IPS-15b (cell line): Measurements from ENCODE around the gene CECR2.
"Not testable (repeated sequence)": the region's sequence is repeated elsewhere in the genome, so short reads cannot be mapped to it uniquely, and the experiment has no call there.

Experiments
- H3K27me3 ChIP-seq: one replicate; pipeline ENCODE4 v1.6.1; 2013; ENCODE audit warnings: low read length; ENCODE audit not compliant: control insufficient read depth, insufficient read depth
- H3K36me3 ChIP-seq: one replicate; pipeline ENCODE4 v1.6.1; 2013; ENCODE audit warnings: low read length; ENCODE audit not compliant: control insufficient read depth, insufficient read depth
- H3K4me1 ChIP-seq: one replicate; pipeline ENCODE4 v1.6.1; 2013; ENCODE audit warnings: mild to moderate bottlenecking, low read length; ENCODE audit not compliant: control insufficient read depth, insufficient read depth
- H3K4me3 ChIP-seq: one replicate; pipeline ENCODE4 v1.5.1; 2013; ENCODE audit warnings: low read depth, low read length
- H3K9ac ChIP-seq: one replicate; pipeline ENCODE4 v1.6.1; 2013; ENCODE audit warnings: low read depth, mild to moderate bottlenecking, low read length
- H3K9me3 ChIP-seq: one replicate; pipeline ENCODE4 v1.6.1; 2013; ENCODE audit warnings: mild to moderate bottlenecking, low read length; ENCODE audit not compliant: control insufficient read depth, insufficient read depth

CECR2 gene

DNA sequence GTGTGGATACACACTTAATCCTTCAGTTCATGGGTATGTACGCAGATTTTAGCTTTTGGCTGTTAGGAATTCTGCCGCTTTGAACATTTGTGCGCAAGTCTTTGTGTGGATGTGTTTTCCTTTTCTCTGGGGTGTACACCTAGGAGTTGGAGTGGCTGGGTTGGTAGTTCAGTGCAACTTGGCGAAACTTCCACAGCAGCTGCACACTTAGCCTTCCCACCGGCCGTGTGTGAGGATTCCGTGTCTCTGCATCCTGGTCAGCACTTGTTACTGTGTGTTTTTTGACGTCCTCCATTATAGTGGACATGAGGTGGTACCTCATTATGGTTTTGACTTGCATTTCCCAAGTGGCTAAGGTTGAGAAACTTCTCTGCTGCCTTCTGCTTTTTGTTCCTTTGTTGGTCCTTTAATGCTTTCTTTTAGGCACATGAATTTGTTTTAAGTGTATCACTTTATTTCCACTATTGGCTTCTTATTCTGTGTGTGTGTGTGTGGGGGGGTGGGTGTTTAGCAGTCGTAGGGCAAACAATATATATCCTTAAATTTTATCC, 121.9 kb downstream of the CECR2 start:
- no peaks in the 10 kb centered on the region for H3K9me3 ChIP-seq

DNA sequence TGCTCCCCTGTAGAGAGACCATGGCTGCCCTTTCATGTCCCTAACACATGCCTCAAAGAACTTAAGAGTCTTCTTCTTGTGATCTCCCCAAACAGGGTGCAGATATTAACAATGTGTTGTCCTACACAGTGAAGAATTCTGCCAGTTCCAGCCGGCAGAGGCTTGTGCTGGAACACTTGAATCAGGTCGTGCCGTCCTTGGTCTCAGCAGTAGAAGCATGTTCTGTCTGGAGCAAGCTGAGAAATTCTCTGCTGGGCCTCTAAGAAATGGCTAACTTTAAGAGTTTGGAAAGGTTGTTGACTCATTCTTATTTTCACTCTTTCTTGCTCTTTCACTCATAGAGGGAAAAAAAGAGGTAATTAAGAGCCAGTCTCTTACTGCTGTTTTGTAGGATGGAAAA, 123.0 kb downstream of the CECR2 start:
- Histone ChIP-seq H3K27me3 (no peaks in the 10 kb centered on the region), H3K4me1 (peaks cover 13% of the 10 kb centered on the region), H3K9me3 (no peaks in the 10 kb centered on the region), H3K9ac (no peak overlapping the region), H3K36me3 (no peaks in the 10 kb centered on the region), H3K4me3 (no peak overlapping the region)

More for the DNA sequence above, 121.9 kb downstream of the CECR2 start:
- no peaks in the 10 kb centered on the region for H3K27me3 ChIP-seq
- peaks cover 13% of the 10 kb centered on the region for H3K4me1 ChIP-seq
- H3K4me3 ChIP-seq: no peak overlapping the region
- no peak overlapping the region for H3K9ac ChIP-seq
- H3K36me3 ChIP-seq: no peaks in the 10 kb centered on the region

DNA sequence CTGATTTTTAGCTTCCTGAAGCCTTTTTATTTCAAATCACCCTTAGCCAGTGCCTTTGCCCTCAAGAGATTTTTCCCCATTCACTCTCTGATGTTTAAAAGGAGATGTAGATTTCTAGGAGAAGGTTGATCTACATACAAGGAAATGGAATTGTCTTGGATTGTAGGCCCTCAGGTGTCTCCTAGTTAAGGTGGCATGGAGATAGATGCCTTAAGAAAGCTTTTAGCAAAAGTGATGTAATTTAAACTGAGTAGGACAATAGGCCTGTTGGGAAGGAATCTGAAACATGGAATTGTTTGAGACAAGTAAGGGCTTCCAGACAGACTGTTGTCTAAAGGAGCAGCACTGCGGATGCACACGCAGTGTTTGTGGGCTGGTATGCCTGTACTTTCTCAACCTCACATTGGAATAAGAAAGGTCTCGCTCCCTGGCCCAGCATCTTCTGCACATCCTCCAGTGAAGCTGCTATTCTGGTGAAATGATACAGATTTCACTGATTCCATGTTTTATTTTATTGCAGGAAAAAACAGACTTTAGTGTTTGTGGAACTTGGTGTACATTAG, 124.2 kb downstream of the CECR2 start:
- Histone ChIP-seq H3K9me3 (no peaks in the 10 kb centered on the region), H3K4me3 (no peak overlapping the region), H3K27me3 (no peaks in the 10 kb centered on the region), H3K36me3 (peaks cover 3% of the 10 kb centered on the region), H3K4me1 (peaks cover 13% of the 10 kb centered on the region), H3K9ac (no peak overlapping the region)

DNA sequence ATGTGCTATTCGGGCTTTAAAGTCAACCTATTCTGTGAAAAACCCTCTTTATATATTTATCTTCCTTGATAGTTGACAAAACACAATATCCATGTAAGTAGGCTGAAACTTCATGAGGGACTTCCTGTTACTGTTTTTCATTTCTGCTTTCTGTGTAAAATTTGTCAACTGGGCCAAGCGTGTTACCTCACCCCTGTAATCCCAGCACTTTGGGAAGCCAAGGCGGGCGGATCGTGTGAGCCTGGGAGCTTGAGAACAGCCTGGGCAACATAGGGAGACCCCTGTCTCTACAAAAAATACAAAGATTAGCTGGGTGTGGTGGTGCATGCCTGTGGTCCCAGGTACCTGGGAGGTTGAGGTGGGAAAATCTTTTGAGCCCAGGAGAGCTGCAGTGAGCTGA, 127.6 kb downstream of the CECR2 start:
- Histone ChIP-seq H3K9ac (no peak overlapping the region), H3K36me3 (peaks cover 4% of the 10 kb centered on the region), H3K4me1 (peaks cover 12% of the 10 kb centered on the region), H3K27me3 (no peaks in the 10 kb centered on the region), H3K9me3 (no peaks in the 10 kb centered on the region), H3K4me3 (no peak overlapping the region)

DNA sequence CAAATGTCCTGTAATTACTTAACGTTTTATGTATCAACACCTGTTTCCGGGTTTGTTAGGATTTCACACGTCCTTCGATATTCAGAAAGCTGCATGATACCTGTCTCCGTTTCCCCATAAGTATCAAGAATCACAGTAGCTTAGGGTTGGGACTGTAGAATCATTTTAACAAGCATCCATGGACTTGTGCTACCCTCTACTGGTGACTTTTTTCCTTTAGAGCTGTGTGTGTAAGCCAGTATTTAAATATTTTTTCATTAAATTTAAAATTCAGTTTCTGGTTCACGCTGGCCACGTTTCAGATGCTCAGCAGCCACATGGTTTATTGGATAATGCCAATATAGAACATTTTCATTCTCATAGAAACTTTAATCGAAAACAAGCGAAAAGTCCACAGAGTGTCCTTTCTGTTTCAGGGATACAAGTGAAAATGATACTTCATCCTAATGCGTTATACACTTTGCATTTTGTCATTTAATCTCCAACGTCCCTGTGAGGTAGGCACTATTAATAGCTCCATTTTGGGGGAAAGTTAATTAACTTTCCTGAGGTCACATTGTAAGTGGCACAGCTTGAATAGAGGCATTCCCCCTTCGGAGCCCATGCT, 132.5 kb downstream of the CECR2 start:
- Histone ChIP-seq H3K36me3 (peaks cover 31% of the 10 kb centered on the region), H3K27me3 (no peaks in the 10 kb centered on the region), H3K9me3 (no peaks in the 10 kb centered on the region), H3K4me1 (no peaks in the 10 kb centered on the region), H3K4me3 (no peak overlapping the region), H3K9ac (no peak overlapping the region)

DNA sequence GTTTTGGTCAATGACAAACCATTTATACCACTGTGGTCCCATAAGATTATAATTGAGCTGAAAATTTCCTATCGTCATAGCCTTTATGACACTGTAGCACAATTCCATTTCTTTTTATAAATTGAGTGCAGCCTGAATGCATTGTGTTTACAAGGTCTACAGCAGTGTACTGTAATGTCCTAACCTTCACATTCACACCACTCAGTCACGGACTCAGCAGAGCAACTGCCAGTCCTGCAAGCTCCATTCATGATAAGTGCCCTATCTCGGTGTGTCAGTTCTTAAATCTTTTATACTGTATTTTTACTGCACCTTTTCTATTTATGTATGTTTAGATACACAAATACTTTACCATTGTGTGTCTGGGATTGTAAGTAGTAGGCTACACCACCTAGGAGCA, 138.8 kb downstream of the CECR2 start:
- H3K36me3 ChIP-seq: peaks cover 46% of the 10 kb centered on the region
- H3K9me3 ChIP-seq: no peaks in the 10 kb centered on the region
- H3K4me1 ChIP-seq: no peaks in the 10 kb centered on the region
- H3K9ac ChIP-seq: no peak overlapping the region
- H3K27me3 ChIP-seq: no peaks in the 10 kb centered on the region
- no peak overlapping the region for H3K4me3 ChIP-seq

DNA sequence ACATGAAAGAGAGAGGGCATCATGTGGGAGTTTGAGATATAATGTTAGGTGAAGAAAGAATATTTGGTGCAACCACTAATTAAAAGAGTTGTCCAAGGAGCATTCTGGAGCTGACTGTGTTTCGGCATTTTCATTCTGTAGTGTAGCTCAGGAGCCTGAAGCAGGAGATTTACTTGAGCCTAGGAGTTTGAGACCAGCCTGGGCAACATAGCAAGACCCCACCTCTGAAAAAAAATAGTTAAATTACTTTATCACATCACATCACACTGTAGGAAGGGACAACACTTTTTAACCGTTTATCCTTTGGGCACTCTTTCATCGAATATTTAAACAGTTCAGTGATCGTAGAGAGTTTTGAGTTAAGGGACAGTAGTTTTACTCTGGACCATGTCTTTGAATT, 143.7 kb downstream of the CECR2 start:
- Histone ChIP-seq H3K9me3 (no peaks in the 10 kb centered on the region), H3K27me3 (no peaks in the 10 kb centered on the region), H3K4me1 (no peaks in the 10 kb centered on the region), H3K9ac (no peak overlapping the region), H3K36me3 (peaks cover 31% of the 10 kb centered on the region), H3K4me3 (no peak overlapping the region)

DNA sequence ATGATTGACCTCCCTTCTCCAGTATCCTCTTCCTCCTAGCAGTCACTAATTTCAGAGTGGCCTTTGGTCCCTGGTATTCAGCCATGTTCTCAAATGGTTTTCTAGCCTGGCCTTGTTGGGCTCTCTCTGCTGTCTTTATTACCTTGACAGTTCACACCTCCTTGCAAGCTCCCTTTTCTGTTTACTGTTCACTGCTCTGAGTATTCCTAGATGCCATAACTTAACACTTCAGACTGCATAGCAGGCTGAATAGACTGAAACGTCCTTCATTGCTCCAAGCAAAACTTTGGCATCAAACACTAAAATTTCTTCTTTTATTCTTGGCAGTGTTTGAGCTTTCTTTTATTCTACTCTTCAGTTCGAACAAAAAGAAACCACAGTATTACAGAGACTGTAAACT, 144.4 kb downstream of the CECR2 start:
- no peak overlapping the region for H3K4me3 ChIP-seq
- no peaks in the 10 kb centered on the region for H3K9me3 ChIP-seq
- H3K4me1 ChIP-seq: no peaks in the 10 kb centered on the region
- H3K9ac ChIP-seq: no peak overlapping the region
- peaks cover 26% of the 10 kb centered on the region for H3K36me3 ChIP-seq
- H3K27me3 ChIP-seq: no peaks in the 10 kb centered on the region

DNA sequence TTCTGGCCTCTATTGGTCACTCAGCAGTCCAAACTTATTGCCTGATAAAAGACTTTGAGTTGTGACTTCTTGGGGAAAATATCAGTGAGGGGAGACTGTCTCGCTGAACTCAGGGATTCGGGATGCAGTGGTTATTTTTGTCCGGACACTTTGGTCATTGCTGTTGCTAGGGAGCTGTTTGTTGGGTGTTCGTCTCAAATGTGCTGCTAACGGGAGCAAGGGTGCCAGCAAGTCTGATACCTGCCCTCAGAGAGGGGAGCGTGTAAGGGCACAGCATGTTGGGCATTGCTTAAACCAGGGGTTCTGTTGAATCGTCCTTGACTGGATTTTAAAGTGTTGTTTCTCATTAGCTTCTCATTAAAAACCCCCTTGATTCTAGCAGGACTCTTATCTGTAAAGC, 144.8 kb downstream of the CECR2 start:
- Histone ChIP-seq H3K36me3 (peaks cover 27% of the 10 kb centered on the region), H3K4me1 (no peaks in the 10 kb centered on the region), H3K4me3 (no peak overlapping the region), H3K9ac (no peak overlapping the region), H3K27me3 (no peaks in the 10 kb centered on the region), H3K9me3 (no peaks in the 10 kb centered on the region)

DNA sequence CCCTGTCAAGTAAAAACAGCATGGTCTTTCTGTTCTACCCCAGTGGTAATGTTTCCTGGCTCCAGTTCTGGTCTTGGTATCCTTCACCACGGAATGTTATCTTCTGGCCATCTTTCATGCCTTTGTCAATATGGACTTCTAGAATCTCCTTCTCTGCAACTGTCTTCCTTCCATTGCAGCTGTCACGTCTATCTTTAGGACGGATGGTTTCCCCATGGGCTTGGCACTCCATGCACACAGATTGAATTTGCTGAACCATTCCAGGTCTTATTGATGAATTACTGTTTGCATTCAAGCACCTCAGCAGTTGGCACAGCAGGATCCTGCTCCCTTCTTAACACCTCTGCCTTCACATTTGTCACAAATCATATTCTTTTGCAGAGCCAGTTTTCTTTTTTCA, 149.1 kb downstream of the CECR2 start:
- H3K36me3 ChIP-seq: peaks cover 11% of the 10 kb centered on the region
- H3K27me3 ChIP-seq: no peaks in the 10 kb centered on the region
- H3K4me1 ChIP-seq: no peaks in the 10 kb centered on the region
- no peak overlapping the region for H3K4me3 ChIP-seq
- H3K9me3 ChIP-seq: no peaks in the 10 kb centered on the region
- no peak overlapping the region for H3K9ac ChIP-seq

DNA sequence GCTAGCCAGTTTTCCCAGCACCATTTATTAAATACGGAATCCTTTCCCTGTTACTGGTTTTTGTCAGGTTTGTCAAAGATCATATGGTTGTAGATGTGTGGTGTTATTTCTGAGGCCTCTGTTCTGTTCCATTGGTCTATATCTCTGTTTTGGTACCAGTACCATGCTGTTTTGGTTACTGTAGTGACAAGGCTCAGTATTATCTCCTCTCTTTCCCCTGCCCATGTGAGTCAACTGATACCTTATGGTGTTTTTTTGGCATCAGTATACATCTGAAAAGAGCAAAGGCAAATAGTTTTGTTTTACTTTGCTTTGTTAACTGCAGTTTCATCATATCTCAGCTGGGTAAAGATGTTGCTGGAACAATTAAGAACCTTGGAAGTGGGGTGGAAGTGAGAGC, 152.7 kb downstream of the CECR2 start:
- H3K27me3 ChIP-seq, H3K9me3 ChIP-seq, H3K4me3 ChIP-seq, H3K9ac ChIP-seq, H3K4me1 ChIP-seq: not testable (repeated sequence)
- H3K36me3 ChIP-seq: peaks cover 13% of the 10 kb centered on the region

DNA sequence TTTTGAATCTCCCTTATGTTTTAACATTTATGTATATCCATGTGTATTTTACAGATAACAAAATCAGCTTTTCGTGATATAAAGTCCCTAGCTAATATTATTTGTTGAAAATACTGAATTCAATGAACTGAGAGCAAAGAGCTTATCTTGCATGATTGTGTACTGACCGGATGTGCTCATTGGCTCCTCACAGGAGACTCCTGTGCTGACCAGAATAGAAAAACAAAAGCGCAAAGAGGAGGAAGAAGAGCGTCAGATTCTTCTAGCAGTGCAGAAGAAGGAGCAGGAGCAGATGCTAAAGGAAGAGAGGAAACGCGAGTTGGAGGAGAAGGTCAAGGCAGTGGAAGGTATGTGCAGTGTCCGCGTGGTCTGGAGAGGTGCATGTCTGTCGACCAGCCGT, 154.7 kb downstream of the CECR2 start:
- no peaks in the 10 kb centered on the region for H3K27me3 ChIP-seq
- no peak overlapping the region for H3K4me3 ChIP-seq
- H3K9ac ChIP-seq: no peak overlapping the region
- no peaks in the 10 kb centered on the region for H3K9me3 ChIP-seq
- H3K36me3 ChIP-seq: peaks cover 13% of the 10 kb centered on the region
- H3K4me1 ChIP-seq: no peaks in the 10 kb centered on the region
